CD14-positive monocyte (primary cell): Measurements from ENCODE around the gene FAM83D. TPM values are rescaled to one million over a fixed set of nuclear protein-coding genes. Genes with fewer than 3 reads are reported as not detected.

Experiments used
- DNase-seq, 3 donors: peaks; one replicate each; pipeline ENCODE4 v3.0.0-alpha.2; 2011 to 2022
- H2AFZ ChIP-seq: 2 replicates; pipeline ENCODE4 v1.6.0; 2012; ENCODE audit warnings: mild to moderate bottlenecking, low read depth, low read length, inconsistent platforms; ENCODE audit not compliant: insufficient read depth, poor library complexity, severe bottlenecking
- H3K27ac ChIP-seq, 2 donors: 1 replicate in 1 of 2; 2 replicates in 1 of 2; pipeline ENCODE4 v1.5.1; 2012 to 2013; ENCODE audit warnings: low read length in 2 of 2, control low read depth in 1 of 2, inconsistent platforms in 1 of 2, low read depth in 1 of 2, mild to moderate bottlenecking in 1 of 2
- H3K27me3 ChIP-seq, 2 donors: one replicate each; pipeline versions ENCODE4 v1.6.0 to v1.6.1; 2011 to 2013; ENCODE audit warnings: low read length in 2 of 2; ENCODE audit not compliant: control insufficient read depth in 2 of 2, insufficient read depth in 2 of 2
- H3K36me3 ChIP-seq, 2 donors: replicated peaks in 1 of 2; 1 replicate in 1 of 2; 2 replicates in 1 of 2; pipeline versions ENCODE4 v1.5.1 to v1.6.1; 2012 to 2013; ENCODE audit warnings: low read length in 2 of 2, control low read depth in 1 of 2, inconsistent platforms in 1 of 2, mild to moderate bottlenecking in 1 of 2; ENCODE audit not compliant: insufficient read depth in 2 of 2, control insufficient read depth in 1 of 2
- H3K4me1 ChIP-seq, 2 donors: 1 replicate in 1 of 2; 2 replicates in 1 of 2; pipeline versions ENCODE4 v1.5.1 to v1.6.1; 2012 to 2013; ENCODE audit warnings: low read length in 2 of 2, control low read depth in 1 of 2, inconsistent platforms in 1 of 2, mild to moderate bottlenecking in 1 of 2, moderate library complexity in 1 of 2; ENCODE audit not compliant: insufficient read depth in 2 of 2, control insufficient read depth in 1 of 2
- H3K4me2 ChIP-seq: replicated peaks from 2 replicates; pipeline ENCODE3; 2012; ENCODE audit warnings: low read length, moderate library complexity, mild to moderate bottlenecking; ENCODE audit not compliant: poor library complexity, severe bottlenecking; ENCODE audit errors: extremely low read depth
- H3K4me3 ChIP-seq, 3 experiments: fragments of 200-600 bp in 1 of 3; sonication (generic) in 1 of 3; replicated peaks in 1 of 3; 1 replicate in 2 of 3; 2 replicates in 1 of 3; pipeline ENCODE4 v1.5.1; 2011 to 2013; ENCODE audit warnings: low read length in 3 of 3, mild to moderate bottlenecking in 3 of 3, control low read depth in 2 of 3, low read depth in 2 of 3, inconsistent platforms in 1 of 3, moderate library complexity in 1 of 3
- H3K79me2 ChIP-seq: 2 replicates; pipeline ENCODE4 v1.6.0; 2012; ENCODE audit warnings: mild to moderate bottlenecking, control low read depth, inconsistent platforms, low read length, moderate library complexity; ENCODE audit not compliant: insufficient read depth
- H3K9ac ChIP-seq: 2 replicates; pipeline ENCODE4 v1.6.0; 2017; ENCODE audit warnings: low read length, mild to moderate bottlenecking; ENCODE audit not compliant: insufficient read depth, poor library complexity, severe bottlenecking
- H3K9me3 ChIP-seq, 2 donors: replicated peaks in 1 of 2; 1 replicate in 1 of 2; 2 replicates in 1 of 2; pipeline versions ENCODE4 v1.5.1 to v1.6.1; 2012 to 2013; ENCODE audit warnings: low read length in 2 of 2, control low read depth in 1 of 2; ENCODE audit not compliant: control insufficient read depth in 1 of 2, insufficient read depth in 1 of 2
- H4K20me1 ChIP-seq: 2 replicates; pipeline ENCODE4 v1.6.0; 2012; ENCODE audit warnings: mild to moderate bottlenecking, low read length, control low read depth, moderate library complexity; ENCODE audit not compliant: insufficient read depth
- H3K27ac Mint-ChIP-seq, 7 donors: one replicate each; pipeline ENCODE4 v1.8.0; 2020; ENCODE audit warnings: mild to moderate bottlenecking in 7 of 7, mixed read lengths in 7 of 7, moderate library complexity in 6 of 7, inconsistent platforms in 2 of 7
- H3K27me3 Mint-ChIP-seq, 3 donors: one replicate each; pipeline ENCODE4 v1.8.0; 2021 to 2022; ENCODE audit warnings: low read depth in 3 of 3, mild to moderate bottlenecking in 3 of 3, mixed read lengths in 3 of 3, moderate library complexity in 3 of 3, inconsistent platforms in 1 of 3
- H3K36me3 Mint-ChIP-seq, 2 donors: one replicate each; pipeline ENCODE4 v1.8.0; 2020; ENCODE audit warnings: mixed read lengths in 2 of 2, inconsistent platforms in 1 of 2, mild to moderate bottlenecking in 1 of 2
- H3K4me1 Mint-ChIP-seq: one replicate; pipeline ENCODE4 v1.8.0; 2020; ENCODE audit warnings: mild to moderate bottlenecking, mixed read lengths
- H3K4me3 Mint-ChIP-seq, 2 donors: one replicate each; pipeline ENCODE4 v1.8.0; 2020; ENCODE audit warnings: mild to moderate bottlenecking in 2 of 2, mixed read lengths in 2 of 2, moderate library complexity in 1 of 2
- H3K9me3 Mint-ChIP-seq, 7 donors: one replicate each; pipeline ENCODE4 v1.8.0; 2020 to 2022; ENCODE audit warnings: mixed read lengths in 7 of 7, mild to moderate bottlenecking in 6 of 7, moderate library complexity in 6 of 7, inconsistent platforms in 2 of 7
- WGBS: methylation state at CpG from one replicate; pipeline ENCODE4 v1.1.5; 2013; ENCODE audit warnings: missing lambda C conversion rate; ENCODE audit not compliant: insufficient coverage; 5-methylcytosine and 5-hydroxymethylcytosine counted together
- intact Hi-C, 2 donors: fragments of 100-400 bp; cut with micrococcal nuclease; formaldehyde crosslinking; loops; one replicate each; pipeline versions ENCODE4 v1.15.0 to v1.15.1; 2023
- polyA plus RNA-seq, 3 donors: library from polyadenylated mRNA; depleted of rRNA in 1 of 3; unstranded in 2 of 3; stranded (reverse) in 1 of 3; fragments of 300-500 nt in 2 of 3; fragments of >200 nt in 1 of 3; fragmentation: Illumina TruSeq in 2 of 3; gene quantifications; 1 replicate in 2 of 3; 2 replicates in 1 of 3; pipeline ENCODE4 v1.2.3, GENCODE V29; 2012 to 2021
- TF ChIP-seq, protein P1 (sequence below): fragments of 200-600 bp; IDR thresholded peaks from one replicate; pipeline ENCODE4 v1.8.0; 2022; ENCODE audit warnings: antibody characterized with exemption, mild to moderate bottlenecking

FAM83D gene
- polyA plus RNA-seq, 3 donors: 0.09 to 0.15 TPM; not detected in 1

DNA sequence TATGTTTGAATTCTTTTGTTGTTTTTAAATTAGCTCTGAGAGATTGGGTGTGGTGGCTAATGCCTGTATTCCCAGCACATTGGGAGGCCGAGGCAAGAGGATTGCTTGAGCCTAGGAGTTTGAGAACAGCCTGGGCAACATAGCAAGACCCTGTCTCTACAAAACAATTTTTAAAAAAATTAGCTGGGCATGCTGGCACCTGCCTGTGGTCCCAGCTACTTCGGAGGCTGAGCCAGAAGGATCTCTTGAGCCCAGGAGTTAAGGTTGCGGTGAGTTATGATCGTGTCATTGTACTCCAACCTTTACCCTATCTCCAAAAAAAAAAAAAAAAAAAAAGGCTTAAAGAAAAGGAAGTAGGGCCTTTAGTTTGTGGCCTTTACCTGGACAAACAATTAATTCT lies 58.8 kb downstream of the FAM83D start:
- H2AFZ ChIP-seq: no peak overlapping the region
- no peak overlapping the region for H3K9ac ChIP-seq
- H3K9me3 ChIP-seq: no peaks in the 10 kb centered on the region
- peaks cover 56 to 72% of the 10 kb centered on the region in 2 donors for H3K36me3 Mint-ChIP-seq
- peaks cover 4% of the 10 kb centered on the region for H4K20me1 ChIP-seq
- TF ChIP-seq, protein P1, sequence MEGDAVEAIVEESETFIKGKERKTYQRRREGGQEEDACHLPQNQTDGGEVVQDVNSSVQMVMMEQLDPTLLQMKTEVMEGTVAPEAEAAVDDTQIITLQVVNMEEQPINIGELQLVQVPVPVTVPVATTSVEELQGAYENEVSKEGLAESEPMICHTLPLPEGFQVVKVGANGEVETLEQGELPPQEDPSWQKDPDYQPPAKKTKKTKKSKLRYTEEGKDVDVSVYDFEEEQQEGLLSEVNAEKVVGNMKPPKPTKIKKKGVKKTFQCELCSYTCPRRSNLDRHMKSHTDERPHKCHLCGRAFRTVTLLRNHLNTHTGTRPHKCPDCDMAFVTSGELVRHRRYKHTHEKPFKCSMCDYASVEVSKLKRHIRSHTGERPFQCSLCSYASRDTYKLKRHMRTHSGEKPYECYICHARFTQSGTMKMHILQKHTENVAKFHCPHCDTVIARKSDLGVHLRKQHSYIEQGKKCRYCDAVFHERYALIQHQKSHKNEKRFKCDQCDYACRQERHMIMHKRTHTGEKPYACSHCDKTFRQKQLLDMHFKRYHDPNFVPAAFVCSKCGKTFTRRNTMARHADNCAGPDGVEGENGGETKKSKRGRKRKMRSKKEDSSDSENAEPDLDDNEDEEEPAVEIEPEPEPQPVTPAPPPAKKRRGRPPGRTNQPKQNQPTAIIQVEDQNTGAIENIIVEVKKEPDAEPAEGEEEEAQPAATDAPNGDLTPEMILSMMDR: no peak
- no peaks in the 10 kb centered on the region for H3K4me1 ChIP-seq
- no peak overlapping the region for H3K4me3 Mint-ChIP-seq
- no peak overlapping the region for H3K4me3 ChIP-seq
- H3K27me3 ChIP-seq: no peaks in the 10 kb centered on the region
- no peak overlapping the region for H3K27ac ChIP-seq
- no peaks in the 10 kb centered on the region for H3K27me3 Mint-ChIP-seq
- peaks cover 9% of the 10 kb centered on the region for H3K4me1 Mint-ChIP-seq
- no peak overlapping the region for H3K4me2 ChIP-seq
- peaks cover 37 to 85% of the 10 kb centered on the region in 2 donors for H3K36me3 ChIP-seq
- no peak for DNase-seq
- intact Hi-C loops: no loop called here
- H3K9me3 Mint-ChIP-seq: no peaks in the 10 kb centered on the region
- H3K79me2 ChIP-seq: no peaks in the 10 kb centered on the region
- 100% methylated on average over 1 of the region's 4 CpGs for WGBS
- H3K27ac Mint-ChIP-seq: peak overlapping the region in 1 of 7 donors; percentile 36

DNA sequence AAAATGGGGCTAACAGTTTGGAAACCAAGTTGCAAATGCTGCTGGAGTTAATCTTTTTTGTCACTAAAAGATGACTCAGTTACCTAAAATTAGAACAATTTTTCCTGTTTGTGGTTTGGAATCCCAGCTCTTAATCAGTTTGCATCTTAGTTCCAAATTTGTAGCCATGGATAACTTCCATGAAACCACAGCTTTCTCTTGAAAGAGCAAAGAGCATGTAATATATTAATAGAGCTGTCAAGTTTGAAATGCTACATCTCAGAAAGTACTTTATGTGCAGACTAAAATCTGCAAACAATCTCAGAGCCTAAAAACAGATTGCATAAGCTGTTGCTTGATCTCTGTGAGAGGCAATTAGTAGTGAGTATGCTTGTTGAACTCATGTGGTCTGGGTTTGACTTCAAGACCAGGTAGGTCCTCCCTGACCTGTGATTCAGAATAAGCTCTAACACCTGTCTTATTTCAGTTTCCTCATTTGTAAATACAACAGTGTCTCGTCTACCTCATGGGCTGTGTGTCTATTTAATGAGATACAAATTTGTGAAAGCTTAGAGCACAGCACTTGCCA lies 59.5 kb downstream of the FAM83D start:
- no peaks in the 10 kb centered on the region for H3K79me2 ChIP-seq
- H3K4me1 ChIP-seq: no peaks in the 10 kb centered on the region
- H3K4me3 ChIP-seq: no peak overlapping the region
- intact Hi-C loops: no loop called here
- H3K4me1 Mint-ChIP-seq: peaks cover 9% of the 10 kb centered on the region
- WGBS: no CpG with 5 or more reads among the region's 1 CpG
- no peak overlapping the region for H3K4me2 ChIP-seq
- no peak overlapping the region for H3K9ac ChIP-seq
- H3K27ac Mint-ChIP-seq: no peak overlapping the region
- H3K27me3 ChIP-seq: no peaks in the 10 kb centered on the region
- peaks cover 4% of the 10 kb centered on the region for H4K20me1 ChIP-seq
- H2AFZ ChIP-seq: no peak overlapping the region
- peaks cover 41 to 88% of the 10 kb centered on the region in 2 donors for H3K36me3 ChIP-seq
- no peaks in the 10 kb centered on the region for H3K9me3 ChIP-seq
- no peaks in the 10 kb centered on the region for H3K27me3 Mint-ChIP-seq
- H3K9me3 Mint-ChIP-seq: no peaks in the 10 kb centered on the region
- no peak overlapping the region for H3K27ac ChIP-seq
- H3K4me3 Mint-ChIP-seq: no peak overlapping the region
- H3K36me3 Mint-ChIP-seq: peaks cover 56 to 71% of the 10 kb centered on the region in 2 donors
- TF ChIP-seq, protein P1: no peak
- DNase-seq: no peak
